ENCODE data around the gene PLXND1.

- TF ChIP-seq CTCF (IDR thresholded peaks at IDR 0.05; ENCODE audit: poor library complexity, severe bottlenecking) (no peak), TAF1 (IDR thresholded peaks at IDR 0.05; ENCODE audit: low read depth) (no peak), EP300 (conservative IDR thresholded peaks at IDR 0.05; ENCODE audit: poor library complexity, severe bottlenecking) (no peak), MXI1 (conservative IDR thresholded peaks at IDR 0.05; ENCODE audit: poor library complexity, severe bottlenecking) (no peak), SMC3 (conservative IDR thresholded peaks at IDR 0.05; ENCODE audit: poor library complexity) (no peak), POLR2AphosphoS5 (IDR thresholded peaks at IDR 0.05) (no peak)
- TF ChIP-seq, protein P1, sequence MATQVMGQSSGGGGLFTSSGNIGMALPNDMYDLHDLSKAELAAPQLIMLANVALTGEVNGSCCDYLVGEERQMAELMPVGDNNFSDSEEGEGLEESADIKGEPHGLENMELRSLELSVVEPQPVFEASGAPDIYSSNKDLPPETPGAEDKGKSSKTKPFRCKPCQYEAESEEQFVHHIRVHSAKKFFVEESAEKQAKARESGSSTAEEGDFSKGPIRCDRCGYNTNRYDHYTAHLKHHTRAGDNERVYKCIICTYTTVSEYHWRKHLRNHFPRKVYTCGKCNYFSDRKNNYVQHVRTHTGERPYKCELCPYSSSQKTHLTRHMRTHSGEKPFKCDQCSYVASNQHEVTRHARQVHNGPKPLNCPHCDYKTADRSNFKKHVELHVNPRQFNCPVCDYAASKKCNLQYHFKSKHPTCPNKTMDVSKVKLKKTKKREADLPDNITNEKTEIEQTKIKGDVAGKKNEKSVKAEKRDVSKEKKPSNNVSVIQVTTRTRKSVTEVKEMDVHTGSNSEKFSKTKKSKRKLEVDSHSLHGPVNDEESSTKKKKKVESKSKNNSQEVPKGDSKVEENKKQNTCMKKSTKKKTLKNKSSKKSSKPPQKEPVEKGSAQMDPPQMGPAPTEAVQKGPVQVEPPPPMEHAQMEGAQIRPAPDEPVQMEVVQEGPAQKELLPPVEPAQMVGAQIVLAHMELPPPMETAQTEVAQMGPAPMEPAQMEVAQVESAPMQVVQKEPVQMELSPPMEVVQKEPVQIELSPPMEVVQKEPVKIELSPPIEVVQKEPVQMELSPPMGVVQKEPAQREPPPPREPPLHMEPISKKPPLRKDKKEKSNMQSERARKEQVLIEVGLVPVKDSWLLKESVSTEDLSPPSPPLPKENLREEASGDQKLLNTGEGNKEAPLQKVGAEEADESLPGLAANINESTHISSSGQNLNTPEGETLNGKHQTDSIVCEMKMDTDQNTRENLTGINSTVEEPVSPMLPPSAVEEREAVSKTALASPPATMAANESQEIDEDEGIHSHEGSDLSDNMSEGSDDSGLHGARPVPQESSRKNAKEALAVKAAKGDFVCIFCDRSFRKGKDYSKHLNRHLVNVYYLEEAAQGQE (IDR thresholded peaks at IDR 0.05; ENCODE audit: borderline replicate concordance): no peak
Observed at GRCh38 chr3:129612534-129613366, 6.3 kb upstream of the PLXND1 start.
